GM21723 (cell line): ENCODE measurements around the gene ZNF827.

Experiments used
- ATAC-seq: cut with Tn5 transposase; IDR thresholded peaks from one replicate; pipeline ENCODE4 v1.9.1; 2021; ENCODE audit warnings: mild to moderate bottlenecking, moderate library complexity; ENCODE audit not compliant: unreplicated experiment

Gene ZNF827

GRCh38 chr4:145938618-145939440 is at the start of gene ZNF827:
Gene ZNF827, minus strand, starts transcription at chr4:145938823. Its CDS starts 416 bp downstream, at chr4:145938407.
- peak; percentile 39 for ATAC-seq

- no peak for ATAC-seq
Observed at GRCh38 chr4:145984563-145984962, 45.9 kb upstream of the ZNF827 start.

DNA sequence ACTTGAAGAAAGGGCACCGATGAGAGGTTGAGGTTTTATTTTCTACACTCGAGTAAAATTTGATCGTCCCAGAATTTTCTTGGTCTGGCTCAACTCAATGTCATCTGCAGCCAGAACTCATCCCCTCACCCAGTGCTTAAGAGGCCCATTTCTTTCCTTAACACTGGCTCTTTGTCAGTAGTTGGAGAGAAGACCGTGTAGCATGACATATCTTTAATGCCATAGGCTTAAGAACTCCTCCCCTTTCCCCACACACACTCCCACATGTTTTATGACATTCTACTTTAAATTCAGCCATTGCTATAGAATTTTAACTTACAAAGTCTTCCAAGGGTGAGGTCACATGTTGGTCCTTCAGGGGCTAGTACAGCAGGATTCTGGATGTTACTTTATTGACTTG is 44.2 kb upstream of the ZNF827 start:
- no peak for ATAC-seq

DNA sequence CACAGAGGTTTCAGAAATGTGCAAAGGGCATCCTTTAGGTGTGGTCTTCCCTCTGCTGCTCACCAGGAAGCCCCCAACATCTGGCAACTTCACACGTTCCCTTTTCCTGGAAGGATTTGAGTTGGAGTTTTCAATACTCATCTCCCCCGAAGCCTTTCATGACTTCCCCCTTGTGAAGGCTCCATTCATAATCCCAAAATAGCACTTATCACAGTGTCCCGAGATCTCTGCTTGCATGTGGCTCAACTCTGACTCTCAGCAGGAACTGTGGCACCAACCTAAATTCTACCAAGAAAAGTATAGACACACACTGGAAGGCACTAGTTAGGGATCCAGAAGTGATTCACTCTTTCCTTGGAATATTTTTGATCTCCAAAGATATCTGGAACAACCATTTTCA is 40.5 kb upstream of the ZNF827 start:
- ATAC-seq: no peak

DNA sequence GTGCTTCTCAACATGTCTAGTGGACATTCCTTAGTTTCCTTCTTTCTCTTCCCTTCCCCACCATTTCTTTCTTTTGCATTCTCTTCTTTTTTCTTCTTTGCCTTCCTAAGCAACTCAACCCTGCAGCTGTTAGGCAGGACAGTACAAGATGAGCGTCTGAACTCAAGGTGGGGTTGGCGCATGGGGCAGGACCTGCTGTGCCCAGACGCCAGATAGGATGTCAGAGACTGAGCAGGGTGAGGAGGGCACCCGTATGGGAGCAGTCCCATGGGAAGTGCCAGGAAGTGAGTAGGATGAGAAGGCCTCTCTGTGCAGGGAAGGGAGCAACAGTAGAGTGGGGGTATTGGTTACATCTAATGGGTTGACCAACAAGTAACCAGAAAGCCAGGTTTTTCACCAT is 38.1 kb upstream of the ZNF827 start:
- ATAC-seq: no peak

- no peak for ATAC-seq
Observed at GRCh38 chr4:145960012-145960411, 21.4 kb upstream of the ZNF827 start.

DNA sequence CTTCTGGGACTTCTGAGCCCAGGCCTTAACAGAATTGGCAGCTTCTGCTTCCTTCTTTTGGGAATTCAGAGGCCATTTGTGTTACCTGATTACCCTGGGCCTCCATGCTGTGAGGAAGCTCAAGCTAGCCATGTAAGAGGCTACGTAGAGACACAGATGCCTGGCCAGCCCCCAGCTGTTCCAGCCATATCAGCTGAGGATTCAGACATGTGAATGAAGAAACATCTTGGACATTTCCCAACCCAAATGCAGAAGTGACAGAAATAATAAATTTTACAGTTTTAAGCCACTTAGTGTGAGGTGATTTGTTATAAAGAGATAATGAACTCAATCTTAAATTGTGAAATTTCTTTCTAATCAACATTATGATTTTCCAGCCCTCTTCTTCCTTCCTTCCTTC is 18.7 kb upstream of the ZNF827 start:
- ATAC-seq: no peak

GRCh38 chr4:145956288-145956890 is 17.8 kb upstream of the ZNF827 start:
- peak; percentile 70 for ATAC-seq

DNA sequence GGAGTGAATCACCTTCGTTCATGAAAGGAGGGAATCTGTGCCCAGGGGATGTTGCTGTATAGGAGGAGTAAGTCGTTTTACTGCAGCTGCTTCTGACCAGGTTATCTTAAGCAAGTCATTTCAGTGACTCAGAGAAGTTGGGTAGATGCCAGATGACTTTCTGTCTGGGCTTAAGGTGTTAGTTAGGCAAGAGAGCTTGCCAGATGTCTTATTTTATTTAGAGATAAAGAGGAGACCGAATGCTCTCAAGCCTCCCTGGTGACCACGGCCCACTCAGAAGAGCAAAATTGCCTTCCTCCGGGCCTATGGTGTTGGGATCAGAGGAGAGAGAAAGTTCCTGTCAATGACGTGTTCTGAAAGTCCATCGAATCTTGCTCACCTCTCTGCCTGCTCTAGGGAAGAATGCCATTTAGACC is 16.3 kb upstream of the ZNF827 start:
- no peak for ATAC-seq

DNA sequence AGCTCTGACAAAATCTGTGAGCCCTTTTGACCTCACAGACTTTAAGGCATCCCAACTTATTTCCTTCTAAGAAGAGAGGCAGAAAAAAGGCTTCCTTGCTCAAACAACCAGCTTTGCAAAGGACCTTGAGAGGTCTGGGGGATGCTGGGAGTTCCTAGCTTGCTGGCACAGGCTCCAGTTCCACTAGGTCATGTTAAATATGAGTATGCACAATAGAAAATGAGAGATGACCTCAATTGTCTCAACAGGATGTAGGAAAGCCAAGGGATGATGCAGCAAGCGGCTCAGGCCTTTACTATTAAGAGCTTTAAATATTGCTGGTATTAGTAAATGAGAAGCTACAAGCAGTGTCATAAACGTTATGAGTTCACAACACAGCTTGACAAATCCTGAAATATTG is 13.3 kb upstream of the ZNF827 start:
- ATAC-seq: no peak

GRCh38 chr4:145945431-145946155 is 7.0 kb upstream of the ZNF827 start:
- no peak for ATAC-seq

DNA sequence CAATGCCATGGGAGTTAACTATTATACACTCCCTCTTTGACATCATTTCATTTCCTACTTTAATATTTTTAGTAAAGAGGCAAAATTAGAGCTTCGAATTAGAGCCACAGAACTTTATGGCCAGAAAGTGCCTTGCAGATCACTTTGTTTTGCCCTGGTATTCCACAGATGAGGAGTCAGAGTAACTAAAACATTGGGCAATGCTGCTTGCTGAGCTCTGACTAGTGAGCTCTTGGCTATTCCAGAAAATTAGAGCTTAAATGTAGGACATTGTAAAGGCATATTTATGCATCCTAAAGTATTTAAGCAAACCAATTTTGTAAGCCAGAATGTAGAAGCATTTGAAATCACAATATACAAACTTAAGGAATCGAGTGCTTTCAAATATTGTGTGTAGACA is 6.3 kb upstream of the ZNF827 start:
- no peak for ATAC-seq

DNA sequence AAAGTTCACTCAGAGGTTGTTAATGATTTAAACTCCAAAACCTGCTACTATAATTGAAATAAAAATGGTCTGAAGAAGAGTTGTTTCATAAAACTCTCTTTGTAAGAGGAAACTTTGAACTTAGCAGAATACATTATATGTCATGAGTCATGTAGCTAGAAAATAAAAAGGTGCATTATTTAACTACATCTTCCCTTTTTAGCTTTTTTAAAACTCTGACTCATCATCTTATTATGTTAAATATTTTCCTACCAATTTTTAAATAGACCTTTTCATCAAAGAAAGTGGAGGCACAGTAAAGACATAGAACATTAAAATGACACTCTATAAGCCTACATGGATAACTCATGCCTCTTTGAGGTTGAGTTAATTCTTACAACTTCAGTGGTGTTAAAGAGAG is 1.2 kb upstream of the ZNF827 start:
- ATAC-seq: no peak

- ATAC-seq: no peak
Observed at GRCh38 chr4:145939441-145939750, 773 bp upstream of the ZNF827 start.

GRCh38 chr4:145937971-145938611 is 532 bp downstream of the ZNF827 start:
- peak; percentile 12 for ATAC-seq

DNA sequence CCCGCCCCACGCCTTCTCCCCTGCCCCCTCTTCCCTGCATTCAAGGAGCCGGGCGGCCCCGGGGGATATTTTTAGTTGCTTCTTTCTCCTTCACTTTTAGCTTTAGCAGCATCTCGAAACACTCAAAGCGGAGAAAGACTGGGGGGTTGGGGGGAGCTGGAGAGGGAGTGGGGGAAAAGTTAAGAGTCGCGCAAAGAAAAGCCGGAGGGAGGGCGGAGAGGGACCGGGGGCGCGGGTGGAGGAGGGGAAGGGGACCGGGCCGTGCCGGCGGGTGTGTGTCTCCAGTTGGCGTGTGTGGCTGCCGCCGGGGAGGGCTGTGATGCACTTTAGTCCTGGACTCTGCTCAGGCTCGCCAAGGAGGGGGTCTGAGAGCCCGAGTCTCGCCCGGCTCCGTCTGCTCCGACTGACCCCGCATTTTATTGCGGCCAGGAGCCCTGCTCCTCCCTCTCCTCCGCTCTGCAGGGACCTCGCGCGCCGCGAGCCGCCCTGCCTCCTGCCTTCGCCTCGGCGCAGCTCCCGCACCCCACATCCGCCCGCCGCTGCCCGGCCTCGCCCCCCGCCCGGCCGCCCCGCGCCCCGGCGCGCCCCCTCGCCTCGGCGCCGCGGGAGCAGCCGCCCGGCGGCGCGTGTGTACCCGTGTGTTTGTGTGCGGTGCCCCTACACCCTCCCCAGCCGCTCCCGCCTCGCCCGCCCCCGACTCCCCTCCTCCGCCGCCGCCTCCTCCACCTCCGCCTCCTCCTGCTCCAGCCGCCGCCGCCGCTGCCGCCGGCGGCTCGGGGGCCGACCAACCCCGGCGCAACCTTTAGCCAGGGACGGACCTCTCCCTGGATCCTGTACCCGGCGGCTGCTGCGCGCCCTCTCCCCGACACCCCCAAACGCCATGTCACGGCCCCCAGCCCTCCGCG is 1.4 kb downstream of the ZNF827 start:
- ATAC-seq: peak; percentile 23

DNA sequence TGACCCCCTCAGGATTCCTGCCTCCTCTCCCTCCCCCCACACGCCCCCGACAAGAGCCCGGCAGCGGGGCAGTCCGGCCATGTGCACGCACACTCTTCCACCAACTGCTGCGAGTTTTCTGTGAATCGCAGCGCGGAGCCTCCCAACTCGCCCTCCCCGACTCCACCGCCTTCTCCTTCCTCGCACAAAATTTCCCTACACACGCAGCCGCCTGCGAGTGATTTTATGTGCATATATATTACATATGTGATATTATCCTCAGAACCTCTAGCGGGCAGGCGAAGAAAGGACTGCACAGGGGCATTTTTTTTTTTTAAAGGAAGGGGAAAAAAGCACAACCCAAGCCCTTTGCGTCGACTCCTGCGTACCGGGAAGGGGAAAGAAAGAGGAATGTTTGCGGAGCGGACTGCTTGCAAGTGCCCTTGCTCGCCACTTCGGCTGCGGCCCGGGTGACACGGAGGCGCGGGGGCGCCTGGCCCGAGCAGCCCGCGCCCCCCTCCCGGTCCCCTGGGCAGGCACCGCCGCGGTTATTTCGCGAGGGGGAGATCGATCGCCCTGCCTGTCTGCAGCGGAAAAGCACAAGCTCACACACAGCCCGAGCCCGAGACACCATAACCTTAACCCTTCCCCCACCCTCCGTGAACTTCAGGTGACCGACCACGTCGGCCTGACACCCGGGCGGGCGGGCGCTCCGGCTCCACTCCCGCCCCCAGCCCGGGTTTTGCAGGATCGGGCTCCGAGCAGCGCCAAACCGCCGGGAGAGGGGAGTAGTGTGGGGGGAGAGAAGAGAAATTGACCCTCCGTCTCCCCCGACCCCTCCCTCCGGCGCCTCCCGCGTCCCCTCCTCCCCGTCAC is 2.3 kb downstream of the ZNF827 start:
- peak; percentile 51 for ATAC-seq

DNA sequence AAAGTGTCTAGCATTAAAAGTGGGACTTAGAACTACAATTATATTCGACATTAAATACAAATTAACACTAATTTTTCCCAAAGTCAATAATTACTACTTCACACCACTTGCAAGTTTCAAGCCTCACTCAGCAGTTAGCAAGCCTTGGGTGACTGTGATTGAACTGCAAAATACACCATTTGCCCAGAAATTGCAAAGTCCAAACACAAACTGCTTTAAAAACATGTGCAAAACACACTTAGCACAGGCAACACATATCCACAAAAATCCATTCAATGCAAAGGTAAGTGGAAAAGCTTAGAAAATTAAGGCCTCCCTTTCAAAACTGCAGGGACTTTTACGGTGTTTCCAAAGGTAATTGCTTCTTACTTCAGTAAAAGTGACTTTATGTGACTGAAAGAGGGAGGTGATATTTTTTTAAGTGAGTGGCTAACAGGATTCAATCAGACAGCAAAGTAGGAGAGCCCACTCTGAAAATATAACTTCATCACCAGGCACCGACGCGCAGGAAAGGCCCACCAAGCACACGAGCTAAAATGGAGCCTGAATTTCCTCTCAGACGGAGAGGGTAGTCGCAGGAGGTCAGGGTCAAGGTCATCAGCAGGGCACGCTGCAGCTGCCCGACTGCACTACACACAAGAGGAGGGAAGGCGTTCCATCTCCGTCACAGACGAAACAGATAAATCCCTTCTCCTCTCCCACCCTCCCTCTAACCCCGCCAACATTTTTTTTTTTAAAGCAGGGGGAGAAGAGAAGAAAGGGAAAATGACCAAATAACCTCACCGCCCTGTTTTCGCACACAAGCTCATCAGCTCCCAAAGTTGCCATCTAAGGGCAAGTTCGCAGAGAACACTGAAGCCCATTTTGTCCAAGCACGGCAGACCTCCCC is 3.1 kb downstream of the ZNF827 start:
- peak; percentile 36 for ATAC-seq
